CD4-positive, CD25-positive, alpha-beta regulatory T cell (primary cell): Measurements from ENCODE around the gene ZBTB16. TPM values are rescaled to one million over a fixed set of nuclear protein-coding genes. Genes with fewer than 3 reads are reported as not detected.
A peak's percentile ranks its signal among the peaks of the same experiment; 100 is the strongest.

Experiments used
- ATAC-seq, 2 donors: fragments of 150-1000 bp; cut with Tn5 transposase; one replicate each; pipeline ENCODE4 v1.10.0; 2021; ENCODE audit warnings: low read depth in 2 of 2, moderate number of reproducible peaks in 2 of 2, moderate library complexity in 1 of 2
- DNase-seq, 3 donors: peaks; one replicate each; pipeline versions ENCODE4 v3.0.0 to v3.0.0-alpha.2; 2012 to 2022; ENCODE audit warnings: mixed read lengths in 1 of 3
- H3K27ac ChIP-seq: one replicate; pipeline ENCODE4 v1.7.0; 2013; ENCODE audit warnings: mild to moderate bottlenecking, low read length; ENCODE audit not compliant: insufficient read depth, poor library complexity, severe bottlenecking
- H3K27me3 ChIP-seq: one replicate; pipeline ENCODE4 v1.7.0; 2013; ENCODE audit warnings: low read length; ENCODE audit not compliant: control insufficient read depth, insufficient read depth
- H3K36me3 ChIP-seq: one replicate; pipeline ENCODE4 v1.7.0; 2013; ENCODE audit warnings: mild to moderate bottlenecking, low read length, moderate library complexity; ENCODE audit not compliant: control insufficient read depth, insufficient read depth
- H3K4me1 ChIP-seq: 2 replicates; pipeline ENCODE4 v1.7.0; 2013; ENCODE audit warnings: mild to moderate bottlenecking, low read length; ENCODE audit not compliant: insufficient read depth, control insufficient read depth, poor library complexity, severe bottlenecking
- H3K4me3 ChIP-seq: one replicate; pipeline ENCODE4 v1.7.0; 2013; ENCODE audit warnings: low read depth, mild to moderate bottlenecking, low read length, moderate library complexity
- H3K9me3 ChIP-seq, 2 experiments: 1 replicate in 1 of 2; 2 replicates in 1 of 2; pipeline ENCODE4 v1.7.0; 2013; ENCODE audit warnings: low read length in 2 of 2, mild to moderate bottlenecking in 1 of 2, moderate library complexity in 1 of 2; ENCODE audit not compliant: control insufficient read depth in 2 of 2
- H3K27ac Mint-ChIP-seq, 3 donors: one replicate each; pipeline ENCODE4 v1.8.0; 2020 to 2022; ENCODE audit warnings: mild to moderate bottlenecking in 3 of 3, mixed read lengths in 3 of 3, moderate library complexity in 2 of 3
- H3K27me3 Mint-ChIP-seq: one replicate; pipeline ENCODE4 v1.8.0; 2022; ENCODE audit warnings: mild to moderate bottlenecking, mixed read lengths
- H3K36me3 Mint-ChIP-seq: one replicate; pipeline ENCODE4 v1.8.0; 2020; ENCODE audit warnings: mixed read lengths
- H3K4me1 Mint-ChIP-seq, 4 donors: one replicate each; pipeline ENCODE4 v1.8.0; 2020 to 2022; ENCODE audit warnings: mixed read lengths in 4 of 4, mild to moderate bottlenecking in 1 of 4
- H3K4me3 Mint-ChIP-seq, 4 donors: one replicate each; pipeline ENCODE4 v1.8.0; 2020 to 2022; ENCODE audit warnings: mild to moderate bottlenecking in 4 of 4, mixed read lengths in 4 of 4, moderate library complexity in 3 of 4
- H3K9me3 Mint-ChIP-seq, 7 donors: one replicate each; pipeline ENCODE4 v1.8.0; 2020 to 2022; ENCODE audit warnings: mixed read lengths in 7 of 7, mild to moderate bottlenecking in 3 of 7, moderate library complexity in 2 of 7
- polyA plus RNA-seq, 4 donors: library from polyadenylated mRNA; unstranded; fragments of 300-500 nt; fragmentation: Illumina TruSeq; gene quantifications; one replicate each; pipeline ENCODE4 v1.2.3, GENCODE V29; 2021
- total RNA-seq: library from RNA; stranded (reverse); gene quantifications from one replicate; pipeline ENCODE4 v1.2.3, GENCODE V29; 2022

ZBTB16 gene
- total and polyA plus RNA-seq, 5 donors from 2014 or later = 2.9 to 28.1 (median 8.5) TPM

GRCh38 chr11:114081641-114082414 is 22.3 kb downstream of the ZBTB16 start:
- no peaks in the 10 kb centered on the region for H3K36me3 ChIP-seq
- H3K27ac ChIP-seq = no peak overlapping the region
- H3K27ac Mint-ChIP-seq = peak overlapping the region in 1 of 3 donors; percentile 78
- H3K4me1 Mint-ChIP-seq = peaks cover 0 to 52% (median 32%) of the 10 kb centered on the region in 4 donors
- peaks cover 18% of the 10 kb centered on the region for H3K4me1 ChIP-seq
- H3K9me3 Mint-ChIP-seq = peaks cover 0 to 2% (median 0%) of the 10 kb centered on the region in 7 donors
- H3K36me3 Mint-ChIP-seq = no peaks in the 10 kb centered on the region
- H3K27me3 Mint-ChIP-seq = no peaks in the 10 kb centered on the region
- H3K4me3 Mint-ChIP-seq = no peak overlapping the region
- peaks cover 4% of the 10 kb centered on the region for H3K27me3 ChIP-seq
- ATAC-seq = no peak
- no peak overlapping the region for H3K4me3 ChIP-seq
- DNase-seq = no peak
- H3K9me3 ChIP-seq = no peaks in the 10 kb centered on the region

- H3K27me3 Mint-ChIP-seq = no peaks in the 10 kb centered on the region
- Histone ChIP-seq H3K27ac (no peak overlapping the region), H3K4me3 (no peak overlapping the region), H3K4me1 (peaks cover 14% of the 10 kb centered on the region), H3K9me3 (no peaks in the 10 kb centered on the region), H3K36me3 (no peaks in the 10 kb centered on the region), H3K27me3 (peaks cover 4% of the 10 kb centered on the region)
- DNase-seq (no peak), ATAC-seq (no peak)
- H3K27ac Mint-ChIP-seq = no peak overlapping the region
- H3K36me3 Mint-ChIP-seq = no peaks in the 10 kb centered on the region
- H3K4me1 Mint-ChIP-seq = peaks cover 3 to 52% (median 27%) of the 10 kb centered on the region in 4 donors
- no peak overlapping the region for H3K4me3 Mint-ChIP-seq
- peaks cover 0 to 2% (median 0%) of the 10 kb centered on the region in 7 donors for H3K9me3 Mint-ChIP-seq
Observed at GRCh38 chr11:114082415-114082748, 22.9 kb downstream of the ZBTB16 start.

DNA sequence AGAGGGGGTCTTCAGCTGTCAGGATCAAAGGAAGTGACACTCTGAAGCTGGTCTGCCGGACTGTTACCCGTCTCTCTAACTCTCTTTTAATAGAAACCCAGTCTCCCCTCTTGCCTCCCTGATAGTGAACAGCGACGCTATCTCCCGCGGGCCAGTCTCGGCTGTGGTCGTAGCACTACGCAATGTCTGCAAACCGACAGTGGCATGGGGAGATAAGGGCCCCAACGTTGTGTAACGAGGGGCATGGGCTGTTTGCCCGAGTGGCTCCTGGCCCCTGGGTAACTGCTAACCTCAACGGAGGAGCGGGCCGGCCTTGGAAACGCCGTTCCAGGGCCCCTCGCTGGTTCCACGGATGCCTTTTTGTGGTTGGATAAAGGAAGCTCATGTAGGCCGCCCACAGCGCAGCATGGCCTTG is 23.3 kb downstream of the ZBTB16 start:
- H3K36me3 ChIP-seq = no peaks in the 10 kb centered on the region
- peaks cover 10% of the 10 kb centered on the region for H3K4me1 ChIP-seq
- Mint-ChIP-seq H3K9me3 (peaks cover 0 to 2% (median 0%) of the 10 kb centered on the region in 7 donors), H3K36me3 (no peaks in the 10 kb centered on the region), H3K27ac (no peak overlapping the region), H3K4me3 (no peak overlapping the region), H3K4me1 (peaks cover 6 to 49% (median 23%) of the 10 kb centered on the region in 4 donors), H3K27me3 (no peaks in the 10 kb centered on the region)
- H3K27me3 ChIP-seq = peaks cover 4% of the 10 kb centered on the region
- H3K9me3 ChIP-seq = no peaks in the 10 kb centered on the region
- DNase-seq (no peak), ATAC-seq (no peak)
- no peak overlapping the region for H3K27ac ChIP-seq
- H3K4me3 ChIP-seq = no peak overlapping the region

DNA sequence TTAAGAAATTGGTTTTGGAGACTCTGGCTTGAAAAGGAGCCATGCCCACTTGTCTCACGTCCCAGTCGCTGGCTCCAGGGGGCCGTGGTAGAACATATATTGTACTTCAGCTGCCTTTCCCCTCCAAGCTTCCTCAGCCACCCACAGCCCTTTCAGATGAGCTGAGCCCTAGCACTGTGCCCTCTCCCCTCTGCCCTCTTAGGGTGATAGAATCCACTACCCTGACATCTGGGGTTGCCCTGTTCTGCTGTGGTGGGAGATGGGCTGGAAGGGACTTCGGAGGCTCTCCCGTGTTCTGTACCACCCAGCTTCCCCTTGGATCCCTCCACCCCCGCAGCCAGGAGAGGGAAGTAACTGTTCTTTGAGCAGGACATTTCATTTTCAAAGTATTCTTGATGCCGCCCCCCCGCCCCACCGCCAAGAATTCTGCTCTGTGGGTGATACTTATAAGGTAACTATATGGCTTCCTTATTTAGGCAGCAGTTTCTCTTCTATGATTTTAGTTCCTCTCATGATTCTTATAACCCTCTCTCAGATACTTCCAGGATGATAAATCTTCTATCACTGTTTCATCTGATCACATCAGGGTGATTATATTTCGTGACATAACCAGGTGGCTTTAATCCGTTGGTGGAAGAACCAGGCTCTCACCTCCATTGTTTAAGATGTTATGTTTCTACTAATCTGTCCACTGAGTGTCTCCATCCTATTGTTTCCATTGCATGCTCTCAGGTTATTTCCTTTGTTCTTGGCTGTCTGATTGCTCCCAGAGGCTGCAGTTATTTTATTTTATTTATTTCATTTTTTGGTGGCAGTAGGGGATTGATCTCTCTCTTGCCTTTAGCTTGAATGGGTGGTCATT is 24.1 kb downstream of the ZBTB16 start:
- Mint-ChIP-seq H3K36me3 (no peaks in the 10 kb centered on the region), H3K27ac (peak overlapping the region; percentile 27 to 53 (median 37)), H3K4me1 (peaks cover 6 to 43% (median 16%) of the 10 kb centered on the region in 4 donors), H3K27me3 (no peaks in the 10 kb centered on the region), H3K9me3 (peaks cover 0 to 2% (median 0%) of the 10 kb centered on the region in 7 donors), H3K4me3 (no peak overlapping the region)
- ATAC-seq (no peak), DNase-seq (no peak)
- Histone ChIP-seq H3K36me3 (no peaks in the 10 kb centered on the region), H3K4me3 (no peak overlapping the region), H3K27ac (no peak overlapping the region), H3K9me3 (no peaks in the 10 kb centered on the region), H3K27me3 (peaks cover 4% of the 10 kb centered on the region), H3K4me1 (peaks cover 5% of the 10 kb centered on the region)

GRCh38 chr11:114084414-114084813 is 24.9 kb downstream of the ZBTB16 start:
- Mint-ChIP-seq H3K27me3 (no peaks in the 10 kb centered on the region), H3K9me3 (peaks cover 0 to 2% (median 0%) of the 10 kb centered on the region in 7 donors), H3K4me1 (peaks cover 6 to 36% (median 12%) of the 10 kb centered on the region in 4 donors), H3K4me3 (no peak overlapping the region), H3K36me3 (no peaks in the 10 kb centered on the region), H3K27ac (peak overlapping the region in 1 of 3 donors; percentile 27)
- no peak for DNase-seq
- no peak for ATAC-seq
- no peaks in the 10 kb centered on the region for H3K9me3 ChIP-seq
- peaks cover 5% of the 10 kb centered on the region for H3K4me1 ChIP-seq
- no peaks in the 10 kb centered on the region for H3K36me3 ChIP-seq
- no peak overlapping the region for H3K27ac ChIP-seq
- no peak overlapping the region for H3K4me3 ChIP-seq
- peaks cover 4% of the 10 kb centered on the region for H3K27me3 ChIP-seq

DNA sequence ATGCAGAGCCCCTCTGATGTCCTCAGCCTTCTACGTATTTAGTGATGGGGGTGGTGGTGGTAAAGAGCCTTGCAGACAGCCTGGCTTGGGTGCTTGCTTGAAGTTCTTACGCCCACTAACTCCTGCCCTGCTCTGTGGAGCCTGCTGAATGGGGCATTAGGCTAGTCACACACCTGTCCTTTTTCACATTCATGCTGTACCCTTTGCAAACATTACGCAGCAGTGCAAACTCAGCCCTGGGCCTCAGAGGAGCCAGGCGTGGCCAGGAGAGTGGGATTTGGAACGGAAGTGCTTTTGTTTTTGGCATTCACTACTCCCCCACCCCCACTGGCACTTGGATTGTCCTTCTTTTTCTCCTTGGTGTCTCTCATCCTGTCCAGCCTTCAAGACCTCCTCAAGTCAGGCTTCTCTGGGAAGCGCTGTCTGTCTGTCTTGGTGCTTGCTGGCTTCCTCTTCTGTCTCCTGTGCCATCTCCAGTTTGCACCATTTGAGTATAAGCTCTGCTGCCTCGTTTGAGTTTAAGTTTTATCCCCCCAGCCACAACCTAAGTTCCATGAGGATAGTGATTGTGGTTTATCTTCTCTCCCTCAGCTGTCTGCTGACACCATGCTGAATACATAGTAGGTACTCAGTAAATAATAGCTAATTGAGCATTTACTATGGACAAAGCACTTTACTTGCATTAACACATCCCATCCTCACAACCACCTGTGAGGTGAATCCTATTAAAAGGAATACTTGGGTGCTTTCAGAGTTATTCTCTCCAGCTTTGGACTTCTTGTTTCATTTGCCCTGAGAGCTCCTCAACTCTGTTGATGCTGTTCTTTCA is 26.7 kb downstream of the ZBTB16 start:
- peaks cover 4% of the 10 kb centered on the region for H3K27me3 ChIP-seq
- Mint-ChIP-seq H3K27me3 (no peaks in the 10 kb centered on the region), H3K9me3 (peaks cover 0 to 2% (median 0%) of the 10 kb centered on the region in 7 donors), H3K4me3 (peak overlapping the region in 1 of 4 donors; percentile 11), H3K36me3 (peaks cover 4% of the 10 kb centered on the region), H3K4me1 (peaks cover 0 to 26% (median 4%) of the 10 kb centered on the region in 4 donors), H3K27ac (peak overlapping the region in 1 of 3 donors; percentile 44)
- H3K4me1 ChIP-seq = no peaks in the 10 kb centered on the region
- no peaks in the 10 kb centered on the region for H3K9me3 ChIP-seq
- H3K36me3 ChIP-seq = no peaks in the 10 kb centered on the region
- DNase-seq (no peak), ATAC-seq (no peak)
- no peak overlapping the region for H3K4me3 ChIP-seq
- no peak overlapping the region for H3K27ac ChIP-seq

DNA sequence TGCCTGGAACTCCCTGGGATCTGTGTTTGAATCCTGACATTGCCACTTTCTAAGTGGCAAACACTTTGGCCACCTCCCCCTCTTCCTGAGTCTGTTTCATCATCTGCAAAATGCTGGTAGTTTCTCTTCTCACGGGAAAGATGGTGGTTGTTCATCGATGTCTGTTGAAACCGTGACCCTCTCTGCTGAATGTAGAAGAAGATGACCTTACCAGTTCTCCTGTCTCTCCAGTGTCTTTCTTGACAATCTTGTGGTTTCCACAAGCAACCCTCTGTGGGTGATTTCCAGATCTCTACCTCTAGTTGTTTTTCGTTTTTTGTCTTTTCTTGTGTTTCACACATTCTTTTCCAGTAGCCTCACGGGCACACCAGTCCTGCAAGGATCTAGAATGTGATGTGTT is 27.5 kb downstream of the ZBTB16 start:
- Histone ChIP-seq H3K27ac (no peak overlapping the region), H3K36me3 (no peaks in the 10 kb centered on the region), H3K4me3 (no peak overlapping the region), H3K9me3 (no peaks in the 10 kb centered on the region), H3K27me3 (peaks cover 4% of the 10 kb centered on the region), H3K4me1 (no peaks in the 10 kb centered on the region)
- ATAC-seq (no peak), DNase-seq (no peak)
- Mint-ChIP-seq H3K36me3 (peaks cover 4% of the 10 kb centered on the region), H3K27me3 (no peaks in the 10 kb centered on the region), H3K9me3 (peaks cover 0 to 2% (median 0%) of the 10 kb centered on the region in 7 donors), H3K27ac (peak overlapping the region in 1 of 3 donors; percentile 15), H3K4me3 (no peak overlapping the region), H3K4me1 (peaks cover 0 to 26% (median 4%) of the 10 kb centered on the region in 4 donors)
